Testis (tissue), 2 donors: ENCODE measurements around the gene IL20RA.

Source experiments
- CTCF ChIP-seq, 3 experiments: fragments of 450-650 bp in 2 of 3; fragments of 200-600 bp in 1 of 3; sonication (generic) in 1 of 3; IDR thresholded peaks; one replicate each; pipeline ENCODE4 v1.5.1; 2016 to 2019; ENCODE audit warnings: antibody characterized with exemption in 3 of 3, mild to moderate bottlenecking in 2 of 3, moderate library complexity in 1 of 3
- POLR2A ChIP-seq: fragments of 450-650 bp; IDR thresholded peaks from one replicate; pipeline ENCODE4 v1.6.1; 2017; ENCODE audit warnings: antibody characterized with exemption, mild to moderate bottlenecking, moderate library complexity

GRCh38 chr6:136994782-136995181 lies 50.0 kb downstream of the IL20RA start:
- TF ChIP-seq CTCF (IDR thresholded peaks at IDR 0.05), result no peak
- TF ChIP-seq POLR2A, result no peak
